GM12873 (cell line): ENCODE results near the gene LIPN.
A peak's percentile ranks its signal among the peaks of the same experiment; 100 is the strongest.

Source experiments
- TF ChIP-seq, protein P1 (sequence below): IDR thresholded peaks from 2 replicates; pipeline ENCODE4 v1.5.1; 2012; ENCODE audit warnings: low read depth, mild to moderate bottlenecking, moderate library complexity, low read length, control low read depth; ENCODE audit not compliant: insufficient read depth; ENCODE audit errors: missing control alignments

Gene LIPN

DNA sequence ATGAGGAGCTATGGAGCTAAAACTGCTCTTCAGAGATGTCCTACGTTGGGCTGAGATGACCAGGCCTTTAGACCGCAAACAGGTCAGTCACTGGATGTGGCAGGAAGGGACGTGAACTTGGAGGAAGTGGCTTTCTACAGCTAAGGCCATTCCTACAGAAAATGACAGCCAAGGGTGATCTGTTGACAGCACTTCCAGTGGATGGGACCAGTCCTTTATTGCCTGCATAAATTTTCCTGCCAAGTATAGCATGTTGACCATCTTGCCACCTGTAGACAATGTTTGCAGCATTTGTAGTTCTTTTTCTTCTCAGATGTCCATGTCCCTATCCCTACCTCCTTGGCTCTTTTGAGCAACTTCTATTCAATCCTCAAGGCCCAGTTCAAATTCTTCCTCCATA is 46.1 kb downstream of the LIPN start:
- TF ChIP-seq, protein P1, sequence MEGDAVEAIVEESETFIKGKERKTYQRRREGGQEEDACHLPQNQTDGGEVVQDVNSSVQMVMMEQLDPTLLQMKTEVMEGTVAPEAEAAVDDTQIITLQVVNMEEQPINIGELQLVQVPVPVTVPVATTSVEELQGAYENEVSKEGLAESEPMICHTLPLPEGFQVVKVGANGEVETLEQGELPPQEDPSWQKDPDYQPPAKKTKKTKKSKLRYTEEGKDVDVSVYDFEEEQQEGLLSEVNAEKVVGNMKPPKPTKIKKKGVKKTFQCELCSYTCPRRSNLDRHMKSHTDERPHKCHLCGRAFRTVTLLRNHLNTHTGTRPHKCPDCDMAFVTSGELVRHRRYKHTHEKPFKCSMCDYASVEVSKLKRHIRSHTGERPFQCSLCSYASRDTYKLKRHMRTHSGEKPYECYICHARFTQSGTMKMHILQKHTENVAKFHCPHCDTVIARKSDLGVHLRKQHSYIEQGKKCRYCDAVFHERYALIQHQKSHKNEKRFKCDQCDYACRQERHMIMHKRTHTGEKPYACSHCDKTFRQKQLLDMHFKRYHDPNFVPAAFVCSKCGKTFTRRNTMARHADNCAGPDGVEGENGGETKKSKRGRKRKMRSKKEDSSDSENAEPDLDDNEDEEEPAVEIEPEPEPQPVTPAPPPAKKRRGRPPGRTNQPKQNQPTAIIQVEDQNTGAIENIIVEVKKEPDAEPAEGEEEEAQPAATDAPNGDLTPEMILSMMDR, result no peak

GRCh38 chr10:88809621-88810020 is 49.8 kb downstream of the LIPN start:
- TF ChIP-seq, protein P1, result no peak

DNA sequence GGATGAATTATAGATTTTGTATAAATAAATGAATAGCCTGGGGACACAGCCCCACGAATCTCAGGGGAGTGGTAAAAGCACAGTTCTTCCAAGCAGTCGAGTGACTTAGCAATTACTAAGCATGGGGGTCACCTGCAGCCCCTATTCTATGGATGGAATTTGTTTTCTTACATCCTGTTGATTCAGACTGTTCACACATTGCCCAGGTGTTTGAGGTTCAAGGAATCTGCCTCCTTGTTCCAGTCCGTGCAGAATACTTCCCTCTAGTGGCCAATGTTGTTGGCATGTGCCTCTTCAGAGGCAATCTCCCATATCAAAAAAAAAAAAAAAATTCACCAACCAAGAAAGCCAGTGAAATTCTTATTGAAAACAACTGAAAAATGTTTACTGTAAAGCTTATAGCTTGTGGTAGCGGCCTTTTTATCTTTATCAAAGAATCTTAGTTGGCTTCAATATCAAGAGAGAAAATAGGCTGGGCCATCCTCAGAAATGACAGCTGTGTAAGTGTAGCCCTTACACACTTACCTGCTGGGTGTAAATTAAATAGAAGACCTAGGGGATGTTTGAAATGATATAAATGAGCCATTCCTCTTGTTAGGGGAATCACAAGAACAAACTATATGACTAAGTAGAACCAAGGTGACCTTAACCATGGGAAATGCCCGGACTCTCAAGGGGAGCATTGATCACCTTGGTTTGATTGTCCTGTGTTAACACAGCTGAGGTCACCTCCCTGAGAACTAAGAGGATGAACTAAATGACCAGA is 50.6 kb downstream of the LIPN start:
- TF ChIP-seq, protein P1, result peak; percentile 79

- TF ChIP-seq, protein P1, result no peak
Measured at GRCh38 chr10:88813200-88813599, 53.4 kb downstream of the LIPN start.

- TF ChIP-seq, protein P1, result no peak
Measured at GRCh38 chr10:88819290-88819689, 59.5 kb downstream of the LIPN start.

GRCh38 chr10:88820748-88821401 is 61.1 kb downstream of the LIPN start:
- TF ChIP-seq, protein P1, result no peak

DNA sequence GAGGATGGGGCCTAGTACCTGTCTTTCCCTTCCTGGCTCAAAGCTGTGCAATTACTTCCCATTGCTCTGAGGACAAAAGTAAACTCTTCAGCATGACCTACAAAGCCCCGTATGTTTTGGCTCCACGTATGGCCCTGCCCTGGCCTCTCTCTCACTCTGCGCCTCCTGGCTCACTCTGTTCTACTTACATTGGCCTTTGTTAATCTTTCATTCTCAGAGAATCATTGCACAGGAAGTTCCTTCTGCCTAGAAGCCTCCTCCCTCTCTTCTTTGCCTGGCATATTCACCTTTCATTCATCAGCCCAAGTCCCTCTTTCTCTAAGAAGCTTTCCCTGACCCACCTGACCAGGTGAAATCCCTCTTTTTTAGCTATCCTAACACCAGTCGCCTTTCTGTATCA is 66.6 kb downstream of the LIPN start:
- TF ChIP-seq, protein P1, result no peak
